SKM-1 (cell line): ENCODE measurements around the gene LHX2.

Experiments
- DNase-seq: peaks from one replicate; lab custom pipeline; 2025; ENCODE audit not compliant: unreplicated experiment; lab: John Stamatoyannopoulos, UW

The LHX2 gene

GRCh38 chr9:124052401-124052800 is 40.8 kb downstream of the LHX2 start:
- no peak for DNase-seq

GRCh38 chr9:124054582-124055227 is 43.1 kb downstream of the LHX2 start:
- no peak for DNase-seq

DNA sequence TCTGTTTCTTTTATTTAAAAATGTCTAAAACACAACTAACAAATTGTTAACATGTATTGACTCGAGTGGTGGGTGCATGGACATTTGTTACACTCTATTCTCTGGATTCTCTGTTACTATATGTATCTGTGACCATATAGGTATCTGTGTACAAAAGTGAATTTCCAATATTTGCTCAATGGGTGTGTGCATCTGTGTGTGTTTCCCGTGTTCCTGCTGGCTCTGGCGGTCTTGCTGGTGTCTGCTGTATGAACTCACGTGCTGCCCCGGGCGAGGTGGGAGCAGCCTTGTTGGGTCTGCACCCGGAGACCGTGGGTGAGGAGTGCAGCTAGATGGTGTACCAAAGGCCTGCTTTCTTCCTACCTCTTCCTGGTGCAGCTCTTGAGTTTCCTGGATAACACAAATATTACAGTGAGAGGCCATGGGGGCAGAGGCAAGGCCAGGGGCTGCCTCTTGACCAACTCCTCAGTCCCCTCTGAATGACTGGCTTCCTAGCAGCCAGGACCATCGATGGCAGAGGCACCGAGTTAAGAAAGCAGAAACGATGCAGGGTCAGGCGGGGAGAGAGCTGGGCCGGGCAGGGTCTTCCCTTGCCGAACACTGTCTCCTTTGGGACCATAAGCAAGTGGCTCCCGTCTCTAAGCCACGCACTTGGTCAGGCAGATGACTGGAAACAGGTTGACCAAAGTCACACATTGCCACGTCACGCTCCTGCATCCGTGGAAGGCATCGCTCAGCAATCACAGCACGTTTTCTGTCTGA is 49.5 kb downstream of the LHX2 start:
- no peak for DNase-seq

DNA sequence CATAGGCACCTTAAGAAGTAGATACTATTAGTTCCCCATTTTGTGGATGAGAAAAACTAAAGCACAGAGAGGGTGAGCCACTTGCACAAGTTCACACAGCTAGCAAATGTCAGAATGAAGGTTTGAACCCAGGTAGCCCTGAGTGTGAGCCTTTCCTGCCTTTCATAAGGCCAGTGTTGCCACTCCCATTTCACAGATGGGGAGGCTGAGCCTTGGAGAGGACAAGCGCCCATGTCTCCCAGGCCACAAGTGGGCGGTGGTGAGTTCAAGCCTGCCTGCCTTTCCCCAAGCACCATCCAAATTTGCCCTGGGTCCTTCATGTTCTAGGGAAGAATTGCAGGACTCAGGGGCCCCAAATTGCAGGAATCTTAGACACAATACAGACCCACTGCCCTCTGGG is 50.6 kb downstream of the LHX2 start:
- DNase-seq, result no peak

GRCh38 chr9:124066783-124067577 is 55.4 kb downstream of the LHX2 start:
- DNase-seq, result no peak

DNA sequence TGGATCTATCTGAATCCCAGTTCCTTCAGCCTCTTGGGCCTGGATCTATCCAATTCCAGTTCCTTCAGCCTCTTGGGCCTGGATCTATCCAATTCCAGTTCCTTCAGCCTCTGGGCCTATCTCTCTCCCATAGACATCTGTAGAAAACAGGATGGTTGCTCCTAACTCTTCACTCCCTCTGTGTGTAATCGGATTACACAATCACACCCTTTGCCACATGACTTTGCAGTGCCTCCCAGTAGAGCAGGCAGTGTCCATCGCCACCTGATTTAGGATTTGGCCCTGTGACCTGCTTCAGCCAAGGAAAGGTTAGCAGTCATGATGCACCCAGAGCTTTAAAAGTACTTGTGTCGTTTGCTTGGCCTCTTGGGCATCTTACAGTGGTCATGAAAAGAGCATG is 56.7 kb downstream of the LHX2 start:
- no peak for DNase-seq

DNA sequence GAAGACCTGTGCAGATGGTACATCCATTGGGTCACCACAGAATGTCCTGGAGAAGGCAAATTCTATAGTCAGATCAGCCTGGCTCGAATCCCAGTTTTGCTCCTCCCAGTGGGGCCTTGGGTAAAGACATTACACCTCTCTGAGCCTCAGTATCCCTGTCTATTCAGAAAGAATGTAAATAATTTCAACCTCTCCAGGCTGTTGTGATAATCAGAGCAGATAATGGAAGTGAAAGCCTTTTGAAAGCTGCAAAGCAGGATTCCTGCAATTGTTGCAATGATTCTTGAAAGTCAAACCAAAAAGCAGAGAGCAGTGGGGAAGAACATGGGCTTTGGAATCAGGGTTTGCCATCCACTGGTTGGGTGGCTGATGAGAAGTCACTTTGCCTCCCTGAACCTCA is 63.2 kb downstream of the LHX2 start:
- DNase-seq, result no peak

DNA sequence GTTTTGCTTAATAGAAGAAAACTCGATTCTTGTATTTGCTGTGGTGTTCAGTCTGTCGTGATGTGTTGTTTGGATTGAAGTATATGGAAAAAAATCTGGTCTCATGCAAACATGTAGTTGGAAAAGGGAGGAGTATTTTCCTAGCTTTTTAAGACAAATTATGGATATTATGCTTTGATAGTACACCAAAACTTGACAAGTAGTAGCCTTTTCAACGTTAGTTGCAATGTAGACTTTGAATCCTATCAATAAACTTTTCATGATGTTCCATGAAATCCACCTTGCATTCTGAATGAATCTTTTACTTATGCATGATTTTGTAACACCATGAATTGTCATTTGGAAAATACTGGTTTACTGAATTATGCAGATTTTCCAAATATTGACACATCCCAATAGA is 64.2 kb downstream of the LHX2 start:
- DNase-seq, result no peak

GRCh38 chr9:124077915-124078572 is 66.5 kb downstream of the LHX2 start:
- DNase-seq, result no peak

DNA sequence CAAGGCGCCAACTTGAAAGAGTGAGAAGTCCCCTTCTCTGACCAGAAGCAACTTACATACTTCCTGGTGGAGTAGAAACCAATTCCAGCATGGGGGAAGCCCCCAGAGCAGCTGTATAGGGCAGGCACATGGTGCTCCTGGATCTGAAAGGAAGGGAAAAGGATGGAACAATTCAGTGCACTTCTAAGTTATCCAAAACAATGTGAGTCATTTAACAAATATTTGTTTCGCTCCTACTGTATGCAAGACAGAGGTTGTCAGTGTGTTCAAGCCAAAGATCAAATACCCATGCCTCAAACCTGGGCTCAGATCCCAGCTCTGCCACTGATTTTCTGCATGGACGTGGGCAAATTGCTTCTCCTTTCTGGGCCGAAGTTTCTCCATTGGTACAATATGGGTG is 67.1 kb downstream of the LHX2 start:
- DNase-seq, result no peak

DNA sequence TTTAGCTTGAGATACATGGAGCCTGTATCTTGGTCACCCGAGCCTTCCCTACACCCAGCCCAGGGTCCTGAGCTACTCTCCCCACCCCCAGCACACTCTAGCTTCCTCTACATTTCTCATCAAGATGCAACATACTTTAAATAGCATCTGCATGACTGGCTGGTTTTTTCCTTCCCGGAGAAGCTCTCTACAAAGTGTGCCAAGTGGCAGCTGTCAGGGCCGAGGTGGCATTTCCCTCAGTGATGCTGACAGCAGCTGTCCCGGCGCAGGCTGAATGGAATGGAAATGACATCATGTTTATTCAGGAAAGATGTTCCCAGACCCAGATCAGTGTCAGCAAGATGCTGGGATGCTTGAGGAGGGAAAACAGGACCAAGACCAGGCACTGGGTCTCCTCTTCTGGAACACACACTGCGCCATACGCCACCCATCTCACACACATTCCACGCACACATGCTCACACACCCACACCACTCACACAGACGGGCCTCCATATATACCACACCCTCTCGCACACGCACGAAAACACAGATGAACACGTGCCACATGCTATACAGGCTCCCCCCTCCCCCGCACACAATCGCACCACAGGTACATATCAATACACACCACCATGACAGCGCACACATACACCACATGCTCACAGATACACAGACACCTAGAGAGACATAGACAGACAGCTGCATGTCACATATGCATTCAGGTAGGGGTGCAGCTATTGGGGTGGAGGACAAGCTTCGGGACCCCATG is 67.8 kb downstream of the LHX2 start:
- no peak for DNase-seq

- DNase-seq, result no peak
Observed at GRCh38 chr9:124082622-124083021, 71.1 kb downstream of the LHX2 start.
